Activated CD4-positive, CD25-positive, alpha-beta regulatory T cell (primary cell): ENCODE results near the gene BTBD7.
"Not testable (repeated sequence)": the region's sequence is repeated elsewhere in the genome, so short reads cannot be mapped to it uniquely, and the experiment has no call there.

Experiments
- DNase-seq, 4 experiments: peaks; one replicate each; lab custom pipeline; 2025; lab: John Stamatoyannopoulos, UW

Gene BTBD7, protein sequence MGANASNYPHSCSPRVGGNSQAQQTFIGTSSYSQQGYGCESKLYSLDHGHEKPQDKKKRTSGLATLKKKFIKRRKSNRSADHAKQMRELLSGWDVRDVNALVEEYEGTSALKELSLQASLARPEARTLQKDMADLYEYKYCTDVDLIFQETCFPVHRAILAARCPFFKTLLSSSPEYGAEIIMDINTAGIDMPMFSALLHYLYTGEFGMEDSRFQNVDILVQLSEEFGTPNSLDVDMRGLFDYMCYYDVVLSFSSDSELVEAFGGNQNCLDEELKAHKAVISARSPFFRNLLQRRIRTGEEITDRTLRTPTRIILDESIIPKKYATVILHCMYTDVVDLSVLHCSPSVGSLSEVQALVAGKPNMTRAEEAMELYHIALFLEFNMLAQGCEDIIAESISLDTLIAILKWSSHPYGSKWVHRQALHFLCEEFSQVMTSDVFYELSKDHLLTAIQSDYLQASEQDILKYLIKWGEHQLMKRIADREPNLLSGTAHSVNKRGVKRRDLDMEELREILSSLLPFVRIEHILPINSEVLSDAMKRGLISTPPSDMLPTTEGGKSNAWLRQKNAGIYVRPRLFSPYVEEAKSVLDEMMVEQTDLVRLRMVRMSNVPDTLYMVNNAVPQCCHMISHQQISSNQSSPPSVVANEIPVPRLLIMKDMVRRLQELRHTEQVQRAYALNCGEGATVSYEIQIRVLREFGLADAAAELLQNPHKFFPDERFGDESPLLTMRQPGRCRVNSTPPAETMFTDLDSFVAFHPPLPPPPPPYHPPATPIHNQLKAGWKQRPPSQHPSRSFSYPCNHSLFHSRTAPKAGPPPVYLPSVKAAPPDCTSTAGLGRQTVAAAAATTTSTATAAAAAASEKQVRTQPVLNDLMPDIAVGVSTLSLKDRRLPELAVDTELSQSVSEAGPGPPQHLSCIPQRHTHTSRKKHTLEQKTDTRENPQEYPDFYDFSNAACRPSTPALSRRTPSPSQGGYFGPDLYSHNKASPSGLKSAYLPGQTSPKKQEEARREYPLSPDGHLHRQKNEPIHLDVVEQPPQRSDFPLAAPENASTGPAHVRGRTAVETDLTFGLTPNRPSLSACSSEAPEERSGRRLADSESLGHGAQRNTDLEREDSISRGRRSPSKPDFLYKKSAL

DNA sequence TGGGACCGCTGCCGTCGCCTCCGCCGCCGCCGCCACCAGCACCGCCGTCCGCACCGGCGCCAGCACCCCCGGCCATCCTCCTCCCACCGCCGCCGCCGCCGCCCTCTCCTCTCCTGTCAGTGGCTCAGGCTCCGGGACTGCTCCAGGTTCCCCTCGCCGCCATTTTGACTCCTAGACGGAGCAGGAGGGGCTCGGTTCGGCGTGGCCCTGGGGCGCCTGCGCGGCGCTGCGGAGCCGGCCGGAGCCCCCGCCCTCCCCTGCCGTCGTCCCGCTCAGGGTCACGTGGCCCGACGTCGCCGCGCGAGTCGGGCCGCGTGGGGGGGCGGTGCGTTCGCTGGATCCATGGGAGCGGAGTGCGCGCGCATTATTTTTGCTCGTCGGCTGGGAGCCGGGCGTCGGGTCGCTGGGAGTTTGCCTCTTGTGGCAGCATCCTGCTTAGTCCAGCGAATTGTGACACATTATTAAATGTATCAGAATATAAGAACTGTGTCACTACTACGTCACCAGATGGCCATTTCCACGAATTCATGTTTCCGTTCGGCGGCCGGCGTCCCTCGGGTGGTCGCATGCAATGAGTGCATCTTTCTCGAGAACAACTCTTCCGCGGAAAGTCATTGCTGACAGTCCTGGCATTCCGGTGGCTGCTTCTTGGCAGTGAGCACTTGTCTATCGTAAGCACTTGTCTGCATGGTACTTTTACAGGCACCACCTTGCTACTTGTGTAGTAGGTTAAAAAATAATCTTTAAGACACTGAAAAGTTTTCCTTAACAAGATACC is at the start of gene BTBD7:
Gene BTBD7, minus strand, starts transcription at position 184 of the 778 bp plus-strand sequence. CDS start 36,985 bp downstream, outside the sequence.
- DNase-seq, result peak; percentile 91 to 93 (median 92)

DNA sequence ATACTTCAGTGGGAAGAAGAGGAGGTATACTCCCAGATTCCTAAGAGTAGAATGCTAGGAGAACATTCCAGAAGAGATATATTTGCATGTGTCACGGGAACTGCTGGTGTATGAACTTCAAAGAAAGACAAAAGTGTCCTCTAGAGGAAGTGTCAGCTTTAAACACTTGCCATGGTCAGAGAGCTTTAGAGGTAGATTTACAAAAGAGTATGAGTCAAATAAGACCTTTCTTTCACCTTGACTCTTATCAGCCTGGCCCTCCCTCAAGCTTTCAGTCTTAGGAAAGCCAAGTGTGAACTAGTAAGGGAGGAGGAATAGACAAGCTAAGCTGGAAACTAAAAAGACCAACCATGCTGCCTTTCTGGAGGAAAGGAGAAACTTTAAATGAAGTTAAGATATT is 48.8 kb upstream of the BTBD7 start:
- DNase-seq, result no peak

DNA sequence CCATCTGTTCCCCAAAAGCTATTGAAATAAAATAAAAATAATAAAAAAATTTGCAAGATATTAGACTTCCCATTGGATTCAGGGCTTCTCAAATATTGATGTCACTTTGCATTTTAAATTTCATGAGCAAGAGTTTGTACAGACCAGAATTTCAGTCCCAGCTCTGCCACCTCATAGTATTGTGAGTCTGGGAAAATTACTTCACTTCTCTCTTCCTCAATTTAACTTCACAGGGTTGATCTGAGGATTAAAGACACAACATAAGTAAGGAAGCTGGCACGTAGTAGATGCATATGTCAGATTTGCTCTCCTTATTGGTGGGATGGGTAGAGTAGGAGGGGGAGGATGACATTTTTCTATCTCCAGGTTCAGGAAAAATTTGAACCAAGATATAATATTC is 47.0 kb upstream of the BTBD7 start:
- DNase-seq, result no peak

DNA sequence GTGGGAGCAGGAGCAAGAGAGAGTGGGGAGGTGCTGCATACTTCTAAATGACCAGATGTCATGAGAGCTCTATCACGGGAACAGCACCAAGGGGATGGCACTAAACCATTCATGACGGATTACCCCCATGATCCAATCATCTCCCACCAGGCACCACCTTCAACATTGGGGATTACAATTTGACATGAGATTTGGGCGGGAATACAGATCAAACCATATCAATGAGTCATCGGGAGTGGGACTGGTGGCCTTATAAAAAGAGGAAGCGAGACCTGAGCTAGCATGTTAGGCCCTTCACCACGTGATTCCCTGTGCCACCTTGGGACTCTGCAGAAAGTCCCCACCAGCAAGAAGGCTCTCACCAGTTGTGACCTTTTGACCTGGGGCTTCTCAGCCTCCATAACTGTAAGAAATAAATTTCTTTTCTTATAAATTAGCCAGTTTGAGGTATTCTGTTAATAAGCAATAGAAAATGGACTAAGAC is 42.9 kb upstream of the BTBD7 start:
- DNase-seq, result no peak

DNA sequence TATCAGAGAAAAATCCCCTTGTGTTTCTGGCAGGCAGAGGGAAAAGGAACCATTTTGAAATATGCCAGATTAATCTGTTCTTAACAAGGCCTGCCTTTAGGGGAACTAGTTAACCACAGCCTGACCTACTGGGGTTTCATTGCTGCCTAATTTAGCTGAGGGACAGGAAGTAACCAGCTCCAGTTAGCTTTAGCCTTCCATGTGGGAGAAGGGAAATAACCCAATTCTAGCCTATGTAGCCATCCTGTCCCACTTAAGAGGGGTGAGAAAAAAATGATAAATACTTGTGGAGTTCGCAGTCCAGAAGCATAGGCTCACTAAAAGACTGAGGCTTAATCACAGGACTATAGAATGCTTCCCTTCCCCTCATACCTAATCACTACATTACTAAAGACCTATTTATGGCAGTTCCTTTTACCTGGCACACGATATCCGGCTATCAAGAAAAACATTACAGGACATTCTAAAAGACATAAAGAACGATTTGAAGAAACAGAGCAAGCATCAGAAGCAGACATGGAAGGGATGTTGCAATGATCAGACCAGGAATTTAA is 37.0 kb upstream of the BTBD7 start:
- DNase-seq, result no peak

DNA sequence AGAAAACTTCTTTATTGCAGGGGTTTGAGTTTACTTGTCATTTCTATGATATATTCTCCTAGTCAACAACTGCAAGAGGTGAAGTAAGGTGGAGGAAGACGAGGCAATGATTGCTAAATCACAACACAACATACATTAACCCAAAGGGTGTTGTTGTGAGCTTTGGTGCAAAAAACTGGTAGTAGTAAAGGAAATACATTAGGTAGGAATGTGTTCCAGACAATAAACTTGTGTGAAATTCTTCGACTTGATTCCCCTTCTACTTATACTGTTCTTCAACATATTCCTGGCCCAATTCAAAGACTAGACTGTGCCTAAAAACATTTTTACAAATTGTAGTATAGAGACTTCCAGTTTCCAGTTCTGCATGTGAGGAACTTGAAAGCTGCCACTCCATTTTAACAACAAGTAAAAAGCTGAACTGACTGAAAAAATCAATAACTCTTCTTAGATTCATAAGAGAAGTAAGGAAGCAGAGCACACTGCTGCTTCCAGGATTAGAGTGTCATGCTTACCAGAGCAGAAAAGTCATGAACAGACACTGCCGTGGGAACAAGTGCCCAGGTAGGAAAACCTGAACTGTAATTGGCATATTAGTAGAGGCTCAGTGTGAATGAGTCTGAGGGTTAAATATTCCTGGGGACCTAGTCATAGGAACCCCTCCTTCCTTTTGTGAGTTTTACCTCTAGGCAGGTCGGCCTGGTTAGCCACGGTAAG is 36.3 kb upstream of the BTBD7 start:
- no peak for DNase-seq

- not testable (repeated sequence) for DNase-seq
Observed at GRCh38 chr14:93354873-93355272, 22.0 kb upstream of the BTBD7 start.

DNA sequence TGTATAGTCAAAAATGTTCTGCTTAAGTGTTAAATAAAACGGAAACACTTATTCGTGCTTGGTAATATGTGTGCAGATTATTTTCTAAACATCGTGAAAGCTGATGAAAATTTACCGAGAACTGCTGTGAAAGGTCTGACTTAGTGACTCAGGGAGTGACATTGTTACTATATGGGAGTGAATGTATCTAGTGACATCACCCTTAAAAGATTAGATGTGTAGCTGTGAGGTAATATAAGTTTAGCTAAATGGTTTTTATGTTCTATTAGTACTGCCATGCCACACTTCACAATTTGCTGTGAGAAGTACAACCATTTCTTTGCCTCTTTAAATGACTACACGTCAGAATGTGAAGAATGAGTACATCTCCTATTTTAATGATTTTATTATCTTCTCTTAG is 15.5 kb upstream of the BTBD7 start:
- no peak for DNase-seq

DNA sequence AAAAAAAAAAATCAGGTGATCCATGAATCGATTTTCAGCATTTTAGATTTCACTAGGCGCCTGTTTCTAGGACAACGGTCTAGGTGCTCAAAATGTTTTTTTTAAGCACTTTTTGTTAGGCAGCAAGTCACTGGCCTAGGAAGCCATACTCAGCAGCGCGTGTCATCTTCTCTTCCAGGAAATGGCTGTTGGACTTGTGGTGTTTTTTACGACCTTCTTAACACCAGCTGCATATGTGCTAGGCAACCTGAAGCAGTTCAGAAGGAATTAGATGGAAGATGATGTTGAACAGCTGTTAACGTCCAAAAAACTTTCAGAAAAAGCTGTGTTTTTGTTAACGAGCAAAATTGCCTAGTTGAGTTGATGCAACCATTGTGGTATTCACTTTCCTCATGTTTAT is 15.0 kb upstream of the BTBD7 start:
- DNase-seq, result no peak

- no peak for DNase-seq
Observed at GRCh38 chr14:93346926-93347721, 14.3 kb upstream of the BTBD7 start, which contains the start of gene COX8C. TSS of gene COX8C (plus strand) at chr14:93347182. CDS start at chr14:93347269, 87 bp downstream.

DNA sequence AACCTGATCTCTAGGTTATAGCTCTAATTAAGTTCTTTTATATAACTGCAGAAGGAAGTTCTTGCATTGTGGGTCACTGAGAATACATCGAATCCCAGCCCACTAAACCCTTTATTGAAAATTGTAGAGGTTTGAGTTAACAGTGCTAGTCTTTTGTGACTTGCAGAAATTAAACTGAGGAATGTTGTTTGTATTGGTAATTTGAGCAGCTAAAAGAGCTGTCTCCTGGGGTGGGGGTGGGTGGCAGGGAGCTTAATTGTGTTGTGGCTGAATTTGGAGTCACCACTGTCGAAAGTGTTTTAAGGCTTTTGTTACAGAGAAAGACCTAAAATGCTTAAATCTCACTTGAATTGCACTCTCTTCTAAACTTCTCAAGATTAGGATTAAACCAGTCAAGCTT is 11.0 kb upstream of the BTBD7 start:
- no peak for DNase-seq

- DNase-seq, result no peak
Observed at GRCh38 chr14:93343266-93343665, 10.4 kb upstream of the BTBD7 start.

GRCh38 chr14:93337884-93338283 is 5.0 kb upstream of the BTBD7 start:
- no peak for DNase-seq

GRCh38 chr14:93337143-93337753 is 4.4 kb upstream of the BTBD7 start:
- DNase-seq, result no peak

DNA sequence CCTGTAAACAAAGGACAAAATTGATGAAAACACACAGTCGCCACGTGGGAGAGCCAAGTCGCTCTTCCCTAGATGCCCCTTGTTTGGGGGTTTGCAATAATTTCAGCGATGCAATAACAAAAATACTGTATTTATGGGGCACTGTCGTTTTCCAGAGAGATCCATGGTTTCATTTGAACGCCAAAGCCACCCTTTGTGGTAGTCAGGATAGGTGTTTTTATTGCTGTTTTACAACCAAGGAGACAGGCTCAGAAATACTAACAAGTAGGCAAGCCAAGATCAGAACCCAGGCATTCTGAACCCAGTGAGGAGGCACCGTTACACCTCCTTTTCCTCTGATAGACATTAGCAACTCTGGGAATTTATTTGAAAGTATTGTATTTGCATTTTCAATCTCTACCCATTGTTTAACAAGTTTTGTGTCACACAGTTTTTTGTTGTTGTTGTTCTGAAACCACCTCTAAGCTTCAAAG is 831 bp upstream of the BTBD7 start:
- DNase-seq, result no peak

DNA sequence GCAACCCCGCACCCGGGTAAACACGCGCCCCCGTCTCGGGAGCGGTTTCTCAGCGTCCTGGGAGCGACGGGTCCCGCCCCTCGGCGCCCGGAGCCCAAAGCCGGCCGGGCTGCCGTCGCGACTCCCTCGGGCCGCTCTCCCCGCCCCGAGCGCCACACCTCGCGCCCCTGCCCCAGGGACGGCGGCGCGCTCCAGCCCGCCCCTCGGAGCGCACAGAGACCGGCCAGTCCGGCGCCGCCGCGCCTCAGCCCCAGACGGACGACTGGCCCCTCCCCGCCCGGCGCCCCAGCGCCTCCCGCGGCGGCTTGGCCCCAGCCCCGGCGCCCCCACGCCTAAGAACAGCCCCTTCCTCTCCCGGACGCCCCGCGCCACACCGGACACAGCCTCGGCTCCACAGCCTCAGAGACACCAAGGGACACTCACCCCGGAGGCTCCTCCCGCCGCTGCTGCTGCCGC is 411 bp downstream of the BTBD7 start:
- DNase-seq, result peak in 3 of 4 experiments; percentile 8 to 29 (median 20)

GRCh38 chr14:93331728-93332396 is 974 bp downstream of the BTBD7 start:
- DNase-seq, result no peak

DNA sequence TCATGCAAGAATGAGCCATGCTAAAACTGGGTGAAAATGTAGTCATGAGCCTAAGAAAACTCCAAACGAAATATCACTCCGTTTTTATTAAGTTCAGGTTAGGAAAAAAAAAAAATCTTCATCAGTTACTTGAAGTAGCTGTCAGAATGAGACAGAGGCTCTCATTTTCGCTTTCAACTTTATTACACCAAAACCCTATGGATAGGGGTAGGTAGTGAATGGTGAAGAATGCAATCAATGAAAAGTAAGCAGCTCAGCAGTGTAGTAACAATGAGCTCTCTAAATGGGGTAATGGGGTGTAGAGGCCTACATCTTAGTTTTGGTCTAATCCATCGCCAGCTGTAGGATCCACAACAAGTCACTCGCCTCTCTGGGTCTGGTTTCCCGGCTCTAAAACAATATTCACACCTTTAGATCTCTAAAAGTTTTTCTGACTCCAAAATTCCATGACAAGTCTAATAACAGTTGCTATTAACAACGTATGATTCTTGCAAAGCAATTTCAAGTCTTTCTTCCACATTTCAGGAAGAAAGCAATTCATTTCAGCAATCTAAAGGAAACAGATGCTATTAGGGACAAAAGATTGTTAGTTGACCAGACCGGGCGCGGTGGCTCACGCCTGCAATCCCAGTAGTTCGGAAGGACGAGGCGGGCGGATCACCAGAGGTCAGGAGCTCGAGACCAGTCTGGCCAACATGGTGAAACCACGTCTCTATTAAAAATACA is 1.7 kb downstream of the BTBD7 start:
- no peak for DNase-seq
